Panc1 (cell line): ENCODE data around the gene LIMK2. TPM values are rescaled to one million over a fixed set of nuclear protein-coding genes. Genes with fewer than 3 reads are reported as not detected.
"Not testable (repeated sequence)": the region's sequence is repeated elsewhere in the genome, so short reads cannot be mapped to it uniquely, and the experiment has no call there.

Source experiments
- ATAC-seq: fragments of 200-7000 bp; cut with Tn5 transposase; 2 replicates; pipeline ENCODE4 v1.9.1; 2020; ENCODE audit warnings: mild to moderate bottlenecking, moderate library complexity
- BruUV-seq: library from RNA; stranded (reverse); fragments of 400-500 nt; replicated peaks from 2 replicates; lab custom pipeline; 2021; lab: Mats Ljungman, UMichigan
- CTCF ChIA-PET: fragments of 300-600 bp; sonication (Branson Sonifier 250); formaldehyde crosslinking; loops from one replicate; lab custom pipeline; 2022; ENCODE audit warnings: antibody characterized with exemption; lab: Charles Lee
- POLR2A ChIA-PET: fragments of 300-600 bp; sonication (Branson Sonifier 250); formaldehyde crosslinking; loops from one replicate; lab custom pipeline; 2022; ENCODE audit warnings: antibody characterized with exemption; lab: Charles Lee
- DNase-seq: peaks from one replicate; pipeline ENCODE4 v3.0.0-alpha.2; 2010; ENCODE audit warnings: low read depth, low spot score
- H3K27ac ChIP-seq: 2 replicates; pipeline ENCODE4 v1.5.1; 2011; ENCODE audit warnings: mild to moderate bottlenecking, low read length, inconsistent platforms
- H3K27me3 ChIP-seq: fragments of 200-500 bp; sonication (Bioruptor generic); 2 replicates; pipeline ENCODE4 v1.6.0; 2014; ENCODE audit warnings: low read length, inconsistent platforms; ENCODE audit not compliant: control insufficient read depth, insufficient read depth
- H3K36me3 ChIP-seq: fragments of 200-500 bp; sonication (Bioruptor generic); 2 replicates; pipeline ENCODE4 v1.5.1; 2014; ENCODE audit warnings: inconsistent platforms, mild to moderate bottlenecking, low read length, moderate library complexity; ENCODE audit not compliant: control insufficient read depth, insufficient read depth
- H3K4me1 ChIP-seq: 2 replicates; pipeline ENCODE4 v1.5.1; 2011; ENCODE audit warnings: inconsistent platforms, mild to moderate bottlenecking, low read length, moderate library complexity; ENCODE audit not compliant: control insufficient read depth, insufficient read depth
- H3K4me3 ChIP-seq, 2 experiments: 2 replicates each; pipeline ENCODE4 v1.5.1; 2011 to 2012; ENCODE audit warnings: low read depth in 2 of 2, low read length in 2 of 2, mild to moderate bottlenecking in 2 of 2, inconsistent platforms in 1 of 2, moderate library complexity in 1 of 2
- H3K9me3 ChIP-seq: fragments of 200-500 bp; sonication (Bioruptor generic); 2 replicates; pipeline ENCODE4 v1.5.1; 2014; ENCODE audit warnings: low read depth, mild to moderate bottlenecking, inconsistent platforms, low read length, moderate library complexity; ENCODE audit not compliant: control insufficient read depth, insufficient read depth
- POLR2AphosphoS5 ChIP-seq: IDR thresholded peaks from 2 replicates; pipeline ENCODE4 v1.6.1; 2012; ENCODE audit warnings: mild to moderate bottlenecking, low read depth, low read length, moderate library complexity
- SIN3A ChIP-seq: IDR thresholded peaks from 2 replicates; pipeline ENCODE4 v1.6.1; 2012; ENCODE audit warnings: low read depth, mild to moderate bottlenecking, low read length, moderate library complexity, borderline replicate concordance; ENCODE audit not compliant: insufficient read depth
- TCF7L2 ChIP-seq: IDR thresholded peaks from 2 replicates; pipeline ENCODE4 v1.6.1; 2011; ENCODE audit warnings: mild to moderate bottlenecking, low read depth, low read length, inconsistent platforms
- in situ Hi-C: cut with HindIII; loops from 2 replicates; pipeline ENCODE4 v1.10.0; 2016; ENCODE audit warnings: low sequenced_read_pairs, low pct_unique_long_range_greater_than_20kb
- intact Hi-C: fragments of 100-400 bp; cut with micrococcal nuclease; formaldehyde crosslinking; loops from one replicate; pipeline ENCODE4 v1.10.0; 2022; ENCODE audit not compliant: unreplicated experiment
- total RNA-seq: library from RNA; stranded (reverse); gene quantifications from one replicate; pipeline ENCODE4 v1.2.1, GENCODE V29; 2021; ENCODE audit not compliant: unreplicated experiment
- TF ChIP-seq, protein P1 (sequence below), 2 experiments: IDR thresholded peaks; 2 replicates each; pipeline ENCODE4 v1.6.1; 2011 to 2012; ENCODE audit warnings: low read depth in 2 of 2, control low read depth in 1 of 2, low read length in 1 of 2, mild to moderate bottlenecking in 1 of 2, moderate library complexity in 1 of 2; ENCODE audit not compliant: insufficient read depth in 1 of 2
- TF ChIP-seq, protein P2 (sequence below): fragments of 450-650 bp; IDR thresholded peaks from 2 replicates; pipeline ENCODE4 v1.5.1; 2017; ENCODE audit warnings: mild to moderate bottlenecking

Gene LIMK2
- total RNA-seq, 1 experiment from 2014 or later = 12.6 TPM

DNA sequence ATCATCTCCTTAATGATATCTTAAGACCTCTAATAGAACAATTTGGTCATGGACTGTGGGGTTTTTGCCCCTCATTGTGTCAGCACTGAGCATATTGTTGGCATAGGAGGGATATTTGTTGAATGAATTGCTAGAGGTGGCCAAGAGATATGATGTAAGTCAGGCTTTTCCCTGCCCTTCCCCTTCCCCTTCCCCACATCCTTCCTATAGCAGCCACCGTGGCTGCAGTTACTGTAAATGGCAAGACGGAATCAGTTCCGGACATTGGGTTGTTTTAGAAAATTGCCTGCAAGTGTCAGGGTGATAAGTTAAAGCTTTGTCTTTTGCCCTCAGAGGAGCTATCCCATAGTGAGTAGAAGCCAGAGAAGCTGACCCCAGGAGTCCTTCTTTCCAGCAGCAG is 23.0 kb downstream of the LIMK2 start:
- in situ Hi-C loops (no loop called here), intact Hi-C loops (no loop called here)
- Histone ChIP-seq H3K27ac (no peak overlapping the region), H3K9me3 (no peaks in the 10 kb centered on the region), H3K4me1 (no peaks in the 10 kb centered on the region; the same call in 1 of the 2 replicates), H3K27me3 (no peaks in the 10 kb centered on the region), H3K36me3 (no peaks in the 10 kb centered on the region), H3K4me3 (no peak overlapping the region)
- CTCF ChIA-PET = no interaction called here
- BruUV-seq = no TSS peak
- TF ChIP-seq POLR2AphosphoS5 = no peak
- TF ChIP-seq, protein P1, sequence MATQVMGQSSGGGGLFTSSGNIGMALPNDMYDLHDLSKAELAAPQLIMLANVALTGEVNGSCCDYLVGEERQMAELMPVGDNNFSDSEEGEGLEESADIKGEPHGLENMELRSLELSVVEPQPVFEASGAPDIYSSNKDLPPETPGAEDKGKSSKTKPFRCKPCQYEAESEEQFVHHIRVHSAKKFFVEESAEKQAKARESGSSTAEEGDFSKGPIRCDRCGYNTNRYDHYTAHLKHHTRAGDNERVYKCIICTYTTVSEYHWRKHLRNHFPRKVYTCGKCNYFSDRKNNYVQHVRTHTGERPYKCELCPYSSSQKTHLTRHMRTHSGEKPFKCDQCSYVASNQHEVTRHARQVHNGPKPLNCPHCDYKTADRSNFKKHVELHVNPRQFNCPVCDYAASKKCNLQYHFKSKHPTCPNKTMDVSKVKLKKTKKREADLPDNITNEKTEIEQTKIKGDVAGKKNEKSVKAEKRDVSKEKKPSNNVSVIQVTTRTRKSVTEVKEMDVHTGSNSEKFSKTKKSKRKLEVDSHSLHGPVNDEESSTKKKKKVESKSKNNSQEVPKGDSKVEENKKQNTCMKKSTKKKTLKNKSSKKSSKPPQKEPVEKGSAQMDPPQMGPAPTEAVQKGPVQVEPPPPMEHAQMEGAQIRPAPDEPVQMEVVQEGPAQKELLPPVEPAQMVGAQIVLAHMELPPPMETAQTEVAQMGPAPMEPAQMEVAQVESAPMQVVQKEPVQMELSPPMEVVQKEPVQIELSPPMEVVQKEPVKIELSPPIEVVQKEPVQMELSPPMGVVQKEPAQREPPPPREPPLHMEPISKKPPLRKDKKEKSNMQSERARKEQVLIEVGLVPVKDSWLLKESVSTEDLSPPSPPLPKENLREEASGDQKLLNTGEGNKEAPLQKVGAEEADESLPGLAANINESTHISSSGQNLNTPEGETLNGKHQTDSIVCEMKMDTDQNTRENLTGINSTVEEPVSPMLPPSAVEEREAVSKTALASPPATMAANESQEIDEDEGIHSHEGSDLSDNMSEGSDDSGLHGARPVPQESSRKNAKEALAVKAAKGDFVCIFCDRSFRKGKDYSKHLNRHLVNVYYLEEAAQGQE (IDR thresholded peaks at IDR 0.05; ENCODE audit: insufficient read depth in 1 of 2, low read depth in 2 of 2, low read length in 1 of 2) = no peak
- TF ChIP-seq, protein P2, sequence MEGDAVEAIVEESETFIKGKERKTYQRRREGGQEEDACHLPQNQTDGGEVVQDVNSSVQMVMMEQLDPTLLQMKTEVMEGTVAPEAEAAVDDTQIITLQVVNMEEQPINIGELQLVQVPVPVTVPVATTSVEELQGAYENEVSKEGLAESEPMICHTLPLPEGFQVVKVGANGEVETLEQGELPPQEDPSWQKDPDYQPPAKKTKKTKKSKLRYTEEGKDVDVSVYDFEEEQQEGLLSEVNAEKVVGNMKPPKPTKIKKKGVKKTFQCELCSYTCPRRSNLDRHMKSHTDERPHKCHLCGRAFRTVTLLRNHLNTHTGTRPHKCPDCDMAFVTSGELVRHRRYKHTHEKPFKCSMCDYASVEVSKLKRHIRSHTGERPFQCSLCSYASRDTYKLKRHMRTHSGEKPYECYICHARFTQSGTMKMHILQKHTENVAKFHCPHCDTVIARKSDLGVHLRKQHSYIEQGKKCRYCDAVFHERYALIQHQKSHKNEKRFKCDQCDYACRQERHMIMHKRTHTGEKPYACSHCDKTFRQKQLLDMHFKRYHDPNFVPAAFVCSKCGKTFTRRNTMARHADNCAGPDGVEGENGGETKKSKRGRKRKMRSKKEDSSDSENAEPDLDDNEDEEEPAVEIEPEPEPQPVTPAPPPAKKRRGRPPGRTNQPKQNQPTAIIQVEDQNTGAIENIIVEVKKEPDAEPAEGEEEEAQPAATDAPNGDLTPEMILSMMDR = no peak
- no peak for TF ChIP-seq TCF7L2
- TF ChIP-seq SIN3A = no peak
- no peak for DNase-seq
- POLR2A ChIA-PET = no interaction called here
- no peak for ATAC-seq

DNA sequence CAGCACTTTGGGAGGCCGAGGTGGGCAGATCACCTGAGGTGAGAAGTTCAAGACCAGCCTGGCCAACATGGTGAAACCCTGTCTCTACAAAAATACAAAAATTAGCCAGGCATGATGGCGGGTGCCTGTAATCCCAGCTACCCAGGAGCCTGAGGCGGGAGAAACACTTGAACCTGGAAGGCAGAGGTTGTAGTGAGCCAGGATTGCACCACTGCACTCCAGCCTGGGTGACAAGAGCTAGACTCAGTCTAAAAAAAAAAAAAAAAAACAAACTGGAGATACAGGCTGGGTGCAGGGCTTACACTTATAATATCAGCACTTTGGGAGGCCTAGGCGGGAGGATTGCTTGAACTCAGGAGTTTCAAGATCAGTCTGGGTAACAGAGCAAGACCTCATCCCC is 23.9 kb downstream of the LIMK2 start:
- H3K4me1 ChIP-seq, H3K27ac ChIP-seq, in situ Hi-C loops, intact Hi-C loops, BruUV-seq, H3K36me3 ChIP-seq, ATAC-seq, H3K4me3 ChIP-seq, H3K9me3 ChIP-seq, H3K27me3 ChIP-seq, DNase-seq, CTCF ChIA-PET, POLR2A ChIA-PET: not testable (repeated sequence)

DNA sequence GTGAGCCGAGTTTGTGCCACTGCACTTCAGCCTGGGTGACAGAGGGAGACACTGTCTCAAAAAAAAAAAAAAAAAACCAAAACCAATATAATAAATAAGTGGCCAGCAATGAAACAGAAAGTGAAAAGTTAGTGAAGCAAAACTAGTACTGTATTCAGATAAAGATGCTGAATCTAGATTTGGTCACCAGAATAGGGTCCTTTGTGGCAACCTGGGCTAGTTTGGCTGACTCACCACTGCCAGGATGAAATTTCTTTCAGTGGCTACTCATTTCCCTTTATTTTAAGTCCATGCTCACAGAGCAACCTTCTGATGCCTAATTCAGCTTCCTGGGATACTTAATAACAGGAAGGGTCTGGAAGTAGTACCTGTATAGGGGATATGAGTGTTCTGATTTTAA is 26.0 kb downstream of the LIMK2 start:
- H3K36me3 ChIP-seq = no peaks in the 10 kb centered on the region
- DNase-seq = no peak
- no peaks in the 10 kb centered on the region for H3K27me3 ChIP-seq
- no peak overlapping the region for H3K27ac ChIP-seq
- H3K4me1 ChIP-seq = peaks cover 16% of the 10 kb centered on the region
- no TSS peak for BruUV-seq
- ChIA-PET CTCF (interaction anchor here (0.7 kb wide), 1 partner anchor 9 kb away, joined by 4 read pairs; no protein-coding TSS in a partner anchor), POLR2A (no interaction called here)
- in situ Hi-C loops (no loop called here), intact Hi-C loops (no loop called here)
- no peak for TF ChIP-seq SIN3A
- TF ChIP-seq, protein P2 = no peak
- TF ChIP-seq TCF7L2 = no peak
- TF ChIP-seq, protein P1 (IDR thresholded peaks at IDR 0.05; ENCODE audit: insufficient read depth in 1 of 2, low read depth in 2 of 2, low read length in 1 of 2) = no peak
- TF ChIP-seq POLR2AphosphoS5 = no peak
- no peak for ATAC-seq
- no peaks in the 10 kb centered on the region for H3K9me3 ChIP-seq
- H3K4me3 ChIP-seq = no peak overlapping the region
